OCI-LY7 (cell line): ENCODE measurements around the gene INSL6.

Experiments used
- CTCF ChIP-seq: fragments of 200-600 bp; sonication (generic); conservative IDR thresholded peaks from 2 replicates; pipeline ENCODE4 v1.5.1; 2014; ENCODE audit warnings: mild to moderate bottlenecking, antibody characterized with exemption, low read length, moderate library complexity, mixed read lengths
- EZH2phosphoT487 ChIP-seq: fragments of 200-600 bp; sonication (generic); IDR thresholded peaks from 2 replicates; pipeline ENCODE4 v1.6.1; 2018; ENCODE audit warnings: low read depth, borderline replicate concordance, mild to moderate bottlenecking, mixed run types, antibody characterized with exemption, low read length, moderate library complexity, mixed read lengths

- TF ChIP-seq CTCF (no peak), EZH2phosphoT487 (no peak)
Observed at GRCh38 chr9:5195463-5195862, 10.0 kb upstream of the INSL6 start.
